Stomach (tissue), 19 donors: ENCODE results near the gene TCL1B. TPM values are rescaled to one million over a fixed set of nuclear protein-coding genes. Genes with fewer than 3 reads are reported as not detected.

Experiments used
- DNase-seq, 2 donors: peaks; one replicate each; pipeline versions ENCODE4 v3.0.0 to v3.0.0-alpha.2; 2013 to 2019
- H3K27ac ChIP-seq, 5 donors: fragments of 200-600 bp in 4 of 5; sonication (generic) in 4 of 5; one replicate each; pipeline ENCODE4 v1.5.1; 2013 to 2019; ENCODE audit warnings: mild to moderate bottlenecking in 1 of 5, moderate library complexity in 1 of 5
- H3K27me3 ChIP-seq, 3 donors: fragments of 200-600 bp; sonication (generic); one replicate each; pipeline ENCODE4 v1.5.1; 2017 to 2019; ENCODE audit warnings: mixed run types in 1 of 3
- H3K36me3 ChIP-seq, 4 donors: fragments of 200-600 bp; sonication (generic); 1 replicate in 3 of 4; 2 replicates in 1 of 4; pipeline ENCODE4 v1.5.1; 2016 to 2019
- H3K4me1 ChIP-seq, 4 donors: fragments of 200-600 bp; sonication (generic); one replicate each; pipeline ENCODE4 v1.5.1; 2016 to 2019
- H3K4me3 ChIP-seq, 4 donors: fragments of 200-600 bp; sonication (generic) in 3 of 4; one replicate each; pipeline ENCODE4 v1.5.1; 2016 to 2019; ENCODE audit warnings: mild to moderate bottlenecking in 1 of 4
- H3K9me3 ChIP-seq, 4 donors: fragments of 200-600 bp; sonication (generic); one replicate each; pipeline ENCODE4 v1.5.1; 2016 to 2019
- CTCF ChIP-seq, 7 experiments: fragments of 450-650 bp in 4 of 7; fragments of 200-600 bp in 3 of 7; sonication (generic) in 3 of 7; IDR thresholded peaks; one replicate each; pipeline ENCODE4 v1.5.1; 2016 to 2019; ENCODE audit warnings: antibody characterized with exemption in 7 of 7, control low read depth in 2 of 7, mild to moderate bottlenecking in 1 of 7
- EP300 ChIP-seq: sonication (generic); formaldehyde crosslinking; IDR thresholded peaks from one replicate; pipeline ENCODE4 v1.6.1; 2017; ENCODE audit warnings: antibody characterized with exemption
- POLR2A ChIP-seq, 4 donors: fragments of 450-650 bp; IDR thresholded peaks; one replicate each; pipeline ENCODE4 v1.6.1; 2016; ENCODE audit warnings: antibody characterized with exemption in 4 of 4, control low read depth in 2 of 4, mild to moderate bottlenecking in 1 of 4, moderate library complexity in 1 of 4
- POLR2AphosphoS5 ChIP-seq, 3 donors: sonication (generic); formaldehyde crosslinking; IDR thresholded peaks; one replicate each; pipeline ENCODE4 v1.6.1; 2016; ENCODE audit warnings: antibody characterized with exemption in 3 of 3
- WGBS, 5 donors: extraction: QIAGEN DNeasy Blood & Tissue Kit in 3 of 5; methylation state at CpG; one replicate each; pipeline versions ENCODE4 v1.1.5 to v1.1.7; 2013 to 2018; 5-methylcytosine and 5-hydroxymethylcytosine counted together
- intact Hi-C: fragments of 100-400 bp; cut with DNase I; formaldehyde crosslinking; loops from one replicate; pipeline ENCODE4 v1.15.1; 2023; ENCODE audit warnings: low total_unique reads
- long read RNA-seq, 10 donors: transcript quantifications; one replicate each; lab custom pipeline, GENCODE V29; 2026
- polyA plus RNA-seq, 3 donors: library from polyadenylated mRNA; stranded (reverse); fragments of 200-250 nt; gene quantifications; one replicate each; pipeline ENCODE4 v1.2.3, GENCODE V29; 2013
- total RNA-seq, 5 donors: library from RNA; depleted of rRNA; stranded (reverse); fragments of >200 nt; gene quantifications; one replicate each; pipeline versions ENCODE4 v1.1.0 to v1.2.3, GENCODE V29; 2014 to 2016
- donor health status: healthy with polysubstance abuse.
- donor health status: Bipolar disorder and iron deficiency.
- donor health status: healthy.

TCL1B gene
- under 1 TPM in 1 of 5 donors, not detected in 4; 0.37 TPM for total RNA-seq
- polyA plus RNA-seq: not detected
- long read RNA-seq, donor 1, partial matches to known transcripts: 0 of 1 reads
- long read RNA-seq, donor 1, other reads (novel, unspliced or antisense): 0 of 1 reads
- long read RNA-seq, donor 2: 0 reads
- long read RNA-seq, donor 3: 0 reads
- long read RNA-seq, donor 4: 0 reads
- long read RNA-seq, donor 5: 0 reads
- long read RNA-seq, donor 6: 0 reads
- long read RNA-seq, donor 7: 0 reads
- long read RNA-seq, donor 8: 0 reads
- long read RNA-seq, donor 9: 0 reads
- long read RNA-seq, donor 10: 0 reads

- H3K27me3 ChIP-seq: peaks cover 0 to 41% (median 0%) of the 10 kb centered on the region in 3 donors
- DNase-seq: no peak
- 80 to 91% (median 87%) methylated on average over 21 to 33 of the region's 38 CpGs for WGBS, 5 donors
Observed at GRCh38 chr14:95685978-95686922, at the start of gene TCL1B. Gene TCL1B, plus strand, starts transcription at chr14:95686426. Its CDS starts 42 bp downstream, at chr14:95686468.

GRCh38 chr14:95644981-95645380, 41.2 kb upstream of the TCL1B start:
- Histone ChIP-seq H3K4me1 (no peaks in the 10 kb centered on the region), H3K36me3 (no peaks in the 10 kb centered on the region), H3K9me3 (no peaks in the 10 kb centered on the region), H3K4me3 (no peak overlapping the region), H3K27ac (no peak overlapping the region), H3K27me3 (peaks cover 0 to 9% (median 0%) of the 10 kb centered on the region in 3 donors)
- intact Hi-C loops: no loop called here
- TF ChIP-seq POLR2A (IDR thresholded peaks at IDR 0.05) (no peak), EP300 (no peak), CTCF (IDR thresholded peaks at IDR 0.05) (no peak), POLR2AphosphoS5 (IDR thresholded peaks at IDR 0.05) (no peak)
- DNase-seq: no peak
- 89 to 92% (median 92%) methylated on average over 3 of the region's 3 CpGs for WGBS, 5 donors

More at GRCh38 chr14:95685978-95686922, at the start of gene TCL1B:
- Histone ChIP-seq H3K27ac (no peak within 1 kb of the TSS), H3K9me3 (no peaks in the 10 kb centered on the region), H3K4me1 (no peaks in the 10 kb centered on the region), H3K36me3 (no peaks in the 10 kb centered on the region), H3K4me3 (no peak within 1 kb of the TSS)
- intact Hi-C loops: loop anchor here (10.0 kb wide), 1 partner anchor 71 kb away; no protein-coding TSS in a partner anchor
- TF ChIP-seq POLR2A (IDR thresholded peaks at IDR 0.05): no peak
- TF ChIP-seq EP300: no peak
- TF ChIP-seq POLR2AphosphoS5 (IDR thresholded peaks at IDR 0.05): no peak
- no peak for TF ChIP-seq CTCF (IDR thresholded peaks at IDR 0.05)

- intact Hi-C loops: no loop called here
- Histone ChIP-seq H3K36me3 (no peaks in the 10 kb centered on the region), H3K27me3 (peaks cover 0 to 9% (median 0%) of the 10 kb centered on the region in 3 donors), H3K9me3 (no peaks in the 10 kb centered on the region), H3K4me3 (no peak overlapping the region), H3K27ac (no peak overlapping the region), H3K4me1 (no peaks in the 10 kb centered on the region)
- TF ChIP-seq EP300: no peak
- TF ChIP-seq POLR2A (IDR thresholded peaks at IDR 0.05): no peak
- no peak for TF ChIP-seq CTCF (IDR thresholded peaks at IDR 0.05)
- no peak for TF ChIP-seq POLR2AphosphoS5 (IDR thresholded peaks at IDR 0.05)
- 76 to 85% (median 82%) methylated on average over 10 of the region's 10 CpGs for WGBS, 5 donors
- no peak for DNase-seq
Observed at GRCh38 chr14:95645389-95645996, 40.7 kb upstream of the TCL1B start.

GRCh38 chr14:95647926-95648325, 38.3 kb upstream of the TCL1B start:
- Histone ChIP-seq H3K36me3 (no peaks in the 10 kb centered on the region), H3K4me3 (no peak overlapping the region), H3K27ac (no peak overlapping the region), H3K9me3 (no peaks in the 10 kb centered on the region), H3K27me3 (peaks cover 0 to 9% (median 0%) of the 10 kb centered on the region in 3 donors), H3K4me1 (peaks cover 0 to 5% (median 0%) of the 10 kb centered on the region in 4 donors)
- no peak for DNase-seq
- WGBS, 5 donors: 66 to 74% (median 71%) methylated on average over 3 of the region's 3 CpGs
- intact Hi-C loops: no loop called here
- TF ChIP-seq POLR2A (IDR thresholded peaks at IDR 0.05): no peak
